ENCODE data around the gene RADIL. TPM values are rescaled to one million over a fixed set of nuclear protein-coding genes. Genes with fewer than 3 reads are reported as not detected.

The RADIL gene
- total RNA-seq, 1 donor from 2014 or later = 4.0 TPM

GRCh38 chr7:4749798-4750197, 133.7 kb downstream of the RADIL start:
- DNase-seq (ENCODE audit: low spot score in 2 of 2, unreplicated experiment in 2 of 2) = no peak
- no peak overlapping the region for H3K27ac Mint-ChIP-seq

GRCh38 chr7:4749363-4749762, 134.2 kb downstream of the RADIL start:
- Mint-ChIP-seq H3K27ac (peak overlapping the region; percentile 79), H3K36me3 (peaks cover 19% of the 10 kb centered on the region)

More at GRCh38 chr7:4749798-4750197, 133.7 kb downstream of the RADIL start:
- Mint-ChIP-seq H3K4me3 (no peak overlapping the region), H3K9me3 (no peaks in the 10 kb centered on the region), H3K36me3 (peaks cover 20% of the 10 kb centered on the region), H3K27me3 (ENCODE audit: low read depth) (no peaks in the 10 kb centered on the region), H3K4me1 (peaks cover 25% of the 10 kb centered on the region)
- TF ChIP-seq CTCF (IDR thresholded peaks at IDR 0.05; ENCODE audit: unreplicated experiment) = no peak

More at GRCh38 chr7:4749363-4749762, 134.2 kb downstream of the RADIL start:
- Mint-ChIP-seq H3K4me1 (peaks cover 29% of the 10 kb centered on the region), H3K9me3 (no peaks in the 10 kb centered on the region), H3K27me3 (ENCODE audit: low read depth) (no peaks in the 10 kb centered on the region), H3K4me3 (no peak overlapping the region)
- TF ChIP-seq CTCF (IDR thresholded peaks at IDR 0.05; ENCODE audit: unreplicated experiment) = no peak
- DNase-seq (ENCODE audit: low spot score in 2 of 2, unreplicated experiment in 2 of 2) = no peak

Small RNA genes lying within 50 kb of the gene (microRNA-seq; reads per million reads assigned to microRNA genes)
- not detected for gene MIR4656

Other genes starting within 250 kb of the RADIL start
- 54.6 to 57.3 TPM (median 56.7 TPM) in 3 replicates for gene FOXK1, start 201.4 kb downstream of the RADIL start, total RNA-seq
- 35.6 to 40.9 TPM (median 36.2 TPM) in 3 replicates for gene AP5Z1, start 108.1 kb downstream of the RADIL start, total RNA-seq
- gene PAPOLB, start 21.7 kb downstream of the RADIL start, total RNA-seq = 0.11 to 0.22 TPM (median 0.20 TPM) in 3 replicates
- gene MMD2, start 75.5 kb upstream of the RADIL start, total RNA-seq = not detected in 3 replicates
- gene RBAK, start 162.1 kb upstream of the RADIL start, total RNA-seq = 18.9 to 19.9 TPM (median 19.0 TPM) in 3 replicates